Measurements from ENCODE around the gene ZNF790.

DNA sequence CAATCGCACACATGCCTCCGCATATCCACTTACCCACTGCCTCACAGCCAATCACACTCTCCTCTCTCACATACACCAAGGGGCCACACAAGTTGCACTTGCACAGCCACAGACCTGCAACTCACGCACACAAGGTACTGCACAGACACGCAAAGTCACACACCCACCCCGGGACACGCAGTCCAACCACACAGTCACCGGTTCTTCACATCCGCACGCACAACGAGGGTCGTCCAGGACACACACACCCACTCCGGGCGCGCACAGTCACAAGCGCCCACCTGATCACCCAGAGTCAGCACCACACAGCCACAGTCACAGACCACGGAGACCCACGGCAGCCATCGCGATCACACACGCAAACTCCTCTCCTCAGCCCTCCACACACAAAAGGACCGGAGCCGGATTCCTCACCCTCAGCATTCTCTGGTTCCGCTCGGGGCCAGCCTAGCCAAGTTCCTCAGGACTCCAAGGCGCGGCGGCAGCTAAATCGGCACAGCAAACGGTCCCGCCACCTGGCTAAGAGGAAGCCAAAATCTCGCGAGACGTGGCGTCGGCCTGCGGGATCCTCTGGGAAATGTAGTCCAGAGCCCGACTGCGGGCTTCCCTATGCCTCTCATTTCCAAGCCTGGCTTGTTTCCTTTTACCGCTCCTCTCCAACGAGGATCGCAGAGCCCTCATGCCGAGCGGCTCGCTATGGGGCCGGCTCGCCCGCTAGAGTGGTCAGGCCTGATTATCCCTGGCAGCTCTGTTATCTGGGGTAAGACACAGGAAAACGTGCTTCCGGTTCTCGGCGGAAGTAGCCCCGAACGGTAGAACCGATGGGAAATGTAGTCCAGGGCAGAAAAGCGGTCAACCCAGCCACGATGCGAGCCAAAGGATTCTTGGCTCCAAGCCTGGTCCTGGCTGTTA, 65.6 kb downstream of the ZNF790 start, which contains the start of gene ZNF850:
- TF ChIP-seq, protein P1, sequence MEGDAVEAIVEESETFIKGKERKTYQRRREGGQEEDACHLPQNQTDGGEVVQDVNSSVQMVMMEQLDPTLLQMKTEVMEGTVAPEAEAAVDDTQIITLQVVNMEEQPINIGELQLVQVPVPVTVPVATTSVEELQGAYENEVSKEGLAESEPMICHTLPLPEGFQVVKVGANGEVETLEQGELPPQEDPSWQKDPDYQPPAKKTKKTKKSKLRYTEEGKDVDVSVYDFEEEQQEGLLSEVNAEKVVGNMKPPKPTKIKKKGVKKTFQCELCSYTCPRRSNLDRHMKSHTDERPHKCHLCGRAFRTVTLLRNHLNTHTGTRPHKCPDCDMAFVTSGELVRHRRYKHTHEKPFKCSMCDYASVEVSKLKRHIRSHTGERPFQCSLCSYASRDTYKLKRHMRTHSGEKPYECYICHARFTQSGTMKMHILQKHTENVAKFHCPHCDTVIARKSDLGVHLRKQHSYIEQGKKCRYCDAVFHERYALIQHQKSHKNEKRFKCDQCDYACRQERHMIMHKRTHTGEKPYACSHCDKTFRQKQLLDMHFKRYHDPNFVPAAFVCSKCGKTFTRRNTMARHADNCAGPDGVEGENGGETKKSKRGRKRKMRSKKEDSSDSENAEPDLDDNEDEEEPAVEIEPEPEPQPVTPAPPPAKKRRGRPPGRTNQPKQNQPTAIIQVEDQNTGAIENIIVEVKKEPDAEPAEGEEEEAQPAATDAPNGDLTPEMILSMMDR (IDR thresholded peaks at IDR 0.05), result no peak
- TF ChIP-seq POLR2A (IDR thresholded peaks at IDR 0.05), result no peak
- peak; percentile 50 for TF ChIP-seq POLR2AphosphoS5 (IDR thresholded peaks at IDR 0.05)
- no peak for TF ChIP-seq EP300 (IDR thresholded peaks at IDR 0.05)
